K562 (cell line): ENCODE results near the gene EFCAB10. TPM values are rescaled to one million over a fixed set of nuclear protein-coding genes. Genes with fewer than 3 reads are reported as not detected.

Experiments
- polyA plus RNA-seq, 8 experiments: library from polyadenylated mRNA; depleted of rRNA in 4 of 8; stranded (reverse) in 5 of 8; unstranded in 3 of 8; fragments of >200 nt; fragmentation: Nextera tagmentation in 2 of 8; fragmentation: Illumina TruSeq in 1 of 8; extraction: Ambion mirVana in 2 of 8; extraction: Trizol in 1 of 8; gene quantifications; 2 replicates each; pipeline versions ENCODE4 v1.2.1 to v1.2.3, GENCODE V29; 2011 to 2014; ENCODE audit warnings: inconsistent platforms in 1 of 8, missing spikeins in 1 of 8
- total RNA-seq, 7 experiments: library from RNA; depleted of rRNA in 6 of 7; stranded (reverse); fragments of >200 nt in 6 of 7; fragmentation: Illumina TruSeq in 2 of 7; extraction: Trizol in 2 of 7; gene quantifications; 2 replicates each; pipeline versions ENCODE4 v1.2.1 to v1.2.3, GENCODE V29; 2011 to 2021; ENCODE audit warnings: low replicate concordance in 1 of 7
- TF ChIP-seq, protein P1 (sequence below): fragments of 200-600 bp; sonication (generic); IDR thresholded peaks from one replicate; pipeline ENCODE4 v1.6.1; 2012; ENCODE audit warnings: mild to moderate bottlenecking, low read depth, low read length, inconsistent platforms

EFCAB10 gene
- total and polyA plus RNA-seq, 9 of the 15 experiments (the other 6 are each of a cell fraction or from before 2014, with no cell fraction given), result 5.0 to 21.4 (median 16.8) TPM

- TF ChIP-seq, protein P1, sequence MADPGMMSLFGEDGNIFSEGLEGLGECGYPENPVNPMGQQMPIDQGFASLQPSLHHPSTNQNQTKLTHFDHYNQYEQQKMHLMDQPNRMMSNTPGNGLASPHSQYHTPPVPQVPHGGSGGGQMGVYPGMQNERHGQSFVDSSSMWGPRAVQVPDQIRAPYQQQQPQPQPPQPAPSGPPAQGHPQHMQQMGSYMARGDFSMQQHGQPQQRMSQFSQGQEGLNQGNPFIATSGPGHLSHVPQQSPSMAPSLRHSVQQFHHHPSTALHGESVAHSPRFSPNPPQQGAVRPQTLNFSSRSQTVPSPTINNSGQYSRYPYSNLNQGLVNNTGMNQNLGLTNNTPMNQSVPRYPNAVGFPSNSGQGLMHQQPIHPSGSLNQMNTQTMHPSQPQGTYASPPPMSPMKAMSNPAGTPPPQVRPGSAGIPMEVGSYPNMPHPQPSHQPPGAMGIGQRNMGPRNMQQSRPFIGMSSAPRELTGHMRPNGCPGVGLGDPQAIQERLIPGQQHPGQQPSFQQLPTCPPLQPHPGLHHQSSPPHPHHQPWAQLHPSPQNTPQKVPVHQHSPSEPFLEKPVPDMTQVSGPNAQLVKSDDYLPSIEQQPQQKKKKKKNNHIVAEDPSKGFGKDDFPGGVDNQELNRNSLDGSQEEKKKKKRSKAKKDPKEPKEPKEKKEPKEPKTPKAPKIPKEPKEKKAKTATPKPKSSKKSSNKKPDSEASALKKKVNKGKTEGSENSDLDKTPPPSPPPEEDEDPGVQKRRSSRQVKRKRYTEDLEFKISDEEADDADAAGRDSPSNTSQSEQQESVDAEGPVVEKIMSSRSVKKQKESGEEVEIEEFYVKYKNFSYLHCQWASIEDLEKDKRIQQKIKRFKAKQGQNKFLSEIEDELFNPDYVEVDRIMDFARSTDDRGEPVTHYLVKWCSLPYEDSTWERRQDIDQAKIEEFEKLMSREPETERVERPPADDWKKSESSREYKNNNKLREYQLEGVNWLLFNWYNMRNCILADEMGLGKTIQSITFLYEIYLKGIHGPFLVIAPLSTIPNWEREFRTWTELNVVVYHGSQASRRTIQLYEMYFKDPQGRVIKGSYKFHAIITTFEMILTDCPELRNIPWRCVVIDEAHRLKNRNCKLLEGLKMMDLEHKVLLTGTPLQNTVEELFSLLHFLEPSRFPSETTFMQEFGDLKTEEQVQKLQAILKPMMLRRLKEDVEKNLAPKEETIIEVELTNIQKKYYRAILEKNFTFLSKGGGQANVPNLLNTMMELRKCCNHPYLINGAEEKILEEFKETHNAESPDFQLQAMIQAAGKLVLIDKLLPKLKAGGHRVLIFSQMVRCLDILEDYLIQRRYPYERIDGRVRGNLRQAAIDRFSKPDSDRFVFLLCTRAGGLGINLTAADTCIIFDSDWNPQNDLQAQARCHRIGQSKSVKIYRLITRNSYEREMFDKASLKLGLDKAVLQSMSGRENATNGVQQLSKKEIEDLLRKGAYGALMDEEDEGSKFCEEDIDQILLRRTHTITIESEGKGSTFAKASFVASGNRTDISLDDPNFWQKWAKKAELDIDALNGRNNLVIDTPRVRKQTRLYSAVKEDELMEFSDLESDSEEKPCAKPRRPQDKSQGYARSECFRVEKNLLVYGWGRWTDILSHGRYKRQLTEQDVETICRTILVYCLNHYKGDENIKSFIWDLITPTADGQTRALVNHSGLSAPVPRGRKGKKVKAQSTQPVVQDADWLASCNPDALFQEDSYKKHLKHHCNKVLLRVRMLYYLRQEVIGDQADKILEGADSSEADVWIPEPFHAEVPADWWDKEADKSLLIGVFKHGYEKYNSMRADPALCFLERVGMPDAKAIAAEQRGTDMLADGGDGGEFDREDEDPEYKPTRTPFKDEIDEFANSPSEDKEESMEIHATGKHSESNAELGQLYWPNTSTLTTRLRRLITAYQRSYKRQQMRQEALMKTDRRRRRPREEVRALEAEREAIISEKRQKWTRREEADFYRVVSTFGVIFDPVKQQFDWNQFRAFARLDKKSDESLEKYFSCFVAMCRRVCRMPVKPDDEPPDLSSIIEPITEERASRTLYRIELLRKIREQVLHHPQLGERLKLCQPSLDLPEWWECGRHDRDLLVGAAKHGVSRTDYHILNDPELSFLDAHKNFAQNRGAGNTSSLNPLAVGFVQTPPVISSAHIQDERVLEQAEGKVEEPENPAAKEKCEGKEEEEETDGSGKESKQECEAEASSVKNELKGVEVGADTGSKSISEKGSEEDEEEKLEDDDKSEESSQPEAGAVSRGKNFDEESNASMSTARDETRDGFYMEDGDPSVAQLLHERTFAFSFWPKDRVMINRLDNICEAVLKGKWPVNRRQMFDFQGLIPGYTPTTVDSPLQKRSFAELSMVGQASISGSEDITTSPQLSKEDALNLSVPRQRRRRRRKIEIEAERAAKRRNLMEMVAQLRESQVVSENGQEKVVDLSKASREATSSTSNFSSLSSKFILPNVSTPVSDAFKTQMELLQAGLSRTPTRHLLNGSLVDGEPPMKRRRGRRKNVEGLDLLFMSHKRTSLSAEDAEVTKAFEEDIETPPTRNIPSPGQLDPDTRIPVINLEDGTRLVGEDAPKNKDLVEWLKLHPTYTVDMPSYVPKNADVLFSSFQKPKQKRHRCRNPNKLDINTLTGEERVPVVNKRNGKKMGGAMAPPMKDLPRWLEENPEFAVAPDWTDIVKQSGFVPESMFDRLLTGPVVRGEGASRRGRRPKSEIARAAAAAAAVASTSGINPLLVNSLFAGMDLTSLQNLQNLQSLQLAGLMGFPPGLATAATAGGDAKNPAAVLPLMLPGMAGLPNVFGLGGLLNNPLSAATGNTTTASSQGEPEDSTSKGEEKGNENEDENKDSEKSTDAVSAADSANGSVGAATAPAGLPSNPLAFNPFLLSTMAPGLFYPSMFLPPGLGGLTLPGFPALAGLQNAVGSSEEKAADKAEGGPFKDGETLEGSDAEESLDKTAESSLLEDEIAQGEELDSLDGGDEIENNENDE, result no peak
Observed at GRCh38 chr7:105610165-105610930, 29.1 kb upstream of the EFCAB10 start (continued).
